K562 (cell line): ENCODE measurements around the gene REX1BD.

Experiments
- ELF2 ChIP-seq: fragments of 250-450 bp; sonication (Bioruptor Pico); IDR thresholded peaks from 2 replicates; pipeline ENCODE4 v1.5.0; 2021; ENCODE audit warnings: mild to moderate bottlenecking
- EP300 ChIP-seq: IDR thresholded peaks from 2 replicates; pipeline ENCODE4 v1.6.1; 2012; ENCODE audit warnings: low read length, improper control_type of control experiment
- ZNF274 ChIP-seq: IDR thresholded peaks from 2 replicates; pipeline ENCODE4 v1.6.1; 2011; ENCODE audit warnings: low read depth, mild to moderate bottlenecking, low read length, moderate library complexity, borderline replicate concordance
- TF ChIP-seq, protein P1 (sequence below): sonication (generic); formaldehyde crosslinking; IDR thresholded peaks from 2 replicates; pipeline ENCODE4 v1.8.0; 2022; ENCODE audit warnings: mild to moderate bottlenecking, missing genetic modification reagents

DNA sequence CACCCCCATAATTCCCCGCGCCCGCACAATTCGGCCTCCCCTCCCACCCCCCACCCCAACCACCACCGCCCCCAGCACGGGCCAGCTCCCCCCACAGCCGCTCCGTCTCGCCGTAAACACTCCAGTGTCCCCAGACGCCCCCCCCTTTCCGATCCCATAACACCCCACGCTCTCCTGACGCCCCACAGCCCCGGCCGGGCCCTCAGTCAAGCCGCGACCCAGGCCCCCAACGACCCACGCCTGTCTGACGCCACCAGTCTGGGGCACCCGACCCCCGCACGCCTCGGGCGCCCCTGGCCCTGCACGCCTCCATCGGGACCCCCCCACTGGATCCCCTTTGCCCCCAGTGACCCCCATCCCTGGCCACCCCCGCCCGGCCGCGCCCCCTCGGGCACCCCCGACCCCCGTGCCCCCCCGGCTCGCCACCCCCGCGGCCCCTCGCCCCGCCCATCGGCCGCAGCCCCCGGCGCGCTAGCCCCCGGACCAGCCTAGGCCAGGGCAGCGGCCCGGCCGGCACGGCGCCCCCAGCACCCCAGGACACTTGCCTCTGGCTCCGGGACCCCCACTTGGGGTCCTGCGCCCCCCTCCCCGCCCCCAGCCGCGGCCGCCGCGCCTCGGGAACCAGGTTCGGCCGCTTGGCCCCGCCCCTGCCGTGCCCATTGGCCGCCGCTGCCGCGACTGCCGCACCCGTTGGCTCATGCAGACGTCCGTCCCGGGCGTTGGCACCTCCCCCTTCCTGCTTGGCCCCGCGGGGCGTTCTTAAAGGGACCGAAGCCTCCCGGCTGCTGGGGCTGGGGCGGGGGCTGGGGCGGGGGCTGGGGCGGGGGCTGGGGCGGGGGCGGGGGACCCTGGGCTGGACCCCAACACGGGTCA lies 45.4 kb upstream of the REX1BD start, which contains the start of gene FKBP8:
- TF ChIP-seq EP300 (no peak), ELF2 (no peak), ZNF274 (no peak)
- TF ChIP-seq, protein P1, sequence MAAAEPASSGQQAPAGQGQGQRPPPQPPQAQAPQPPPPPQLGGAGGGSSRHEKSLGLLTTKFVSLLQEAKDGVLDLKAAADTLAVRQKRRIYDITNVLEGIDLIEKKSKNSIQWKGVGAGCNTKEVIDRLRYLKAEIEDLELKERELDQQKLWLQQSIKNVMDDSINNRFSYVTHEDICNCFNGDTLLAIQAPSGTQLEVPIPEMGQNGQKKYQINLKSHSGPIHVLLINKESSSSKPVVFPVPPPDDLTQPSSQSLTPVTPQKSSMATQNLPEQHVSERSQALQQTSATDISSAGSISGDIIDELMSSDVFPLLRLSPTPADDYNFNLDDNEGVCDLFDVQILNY (CRISPR knock-in tag) = no peak
